Measurements from ENCODE around the gene PPP1R3D. TPM values are rescaled to one million over a fixed set of nuclear protein-coding genes. Genes with fewer than 3 reads are reported as not detected.

The PPP1R3D gene
- total and polyA plus RNA-seq, 9 of the 15 experiments (the other 6 are each of a cell fraction or from before 2014, with no cell fraction given): 0.35 to 3.3 (median 1.8) TPM

GRCh38 chr20:59903621-59904020 is 36.5 kb downstream of the PPP1R3D start:
- Histone ChIP-seq H2AFZ (ENCODE audit: low read depth, low read length) (no peak overlapping the region), H3K4me2 (ENCODE audit: insufficient read depth, low read length) (no peak overlapping the region), H3K27ac (ENCODE audit: extremely low read depth, low read depth, low read length) (no peak overlapping the region), H3K9me3 (replicated peaks; ENCODE audit: control insufficient read depth, insufficient read depth, low read depth, low read length) (no peaks in the 10 kb centered on the region), H3K4me3 (no peak overlapping the region), H3K79me2 (ENCODE audit: control insufficient read depth, insufficient read depth, low read length) (no peaks in the 10 kb centered on the region), H3K36me3 (ENCODE audit: control insufficient read depth, insufficient read depth, low read length) (no peaks in the 10 kb centered on the region), H4K20me1 (replicated peaks; ENCODE audit: control insufficient read depth, insufficient read depth, low read length) (no peaks in the 10 kb centered on the region), H3K9me1 (ENCODE audit: control insufficient read depth, insufficient read depth, low read length) (no peaks in the 10 kb centered on the region), H3K4me1 (replicated peaks in 1 of 2; ENCODE audit: control insufficient read depth in 2 of 2, insufficient read depth in 2 of 2, low read length in 2 of 2) (no peaks in the 10 kb centered on the region), H3K9ac (ENCODE audit: insufficient read depth in 1 of 2, low read depth in 2 of 2, low read length in 2 of 2) (no peak overlapping the region), H3K27me3 (ENCODE audit: control insufficient read depth in 2 of 2, insufficient read depth in 2 of 2, low read length in 2 of 2) (no peaks in the 10 kb centered on the region)
- in situ Hi-C loops (cut with MboI) (no loop called here), intact Hi-C loops (cut with micrococcal nuclease) (no loop called here)
- POLR2A ChIA-PET: no interaction called here
- TF ChIP-seq ZNF12 (CRISPR knock-in tag; IDR thresholded peaks at IDR 0.05) (no peak), CXXC5 (CRISPR knock-in tag; IDR thresholded peaks at IDR 0.05) (no peak), U2AF2 (optimal IDR thresholded peaks at IDR 0.05; ENCODE audit: low read depth, low read length) (no peak), IRF9 (tag; IDR thresholded peaks at IDR 0.05) (no peak)
- BruUV-seq (replicated peaks): no TSS peak
- FAIRE-seq: no peak
- CTCF ChIA-PET (ENCODE audit: low intra/inter-chr PET ratio): no interaction called here
- no peak for ATAC-seq
- DNase-seq (ENCODE audit: extremely low read depth in 1 of 4, low spot score in 3 of 4): no peak
- 0% methylated on average over 1 of the region's 1 CpG for WGBS (ENCODE audit: insufficient coverage, low coverage, missing lambda C conversion rate)

- 0% methylated on average over 3 of the region's 3 CpGs for WGBS (ENCODE audit: insufficient coverage, low coverage, missing lambda C conversion rate)
- Histone ChIP-seq H2AFZ (ENCODE audit: low read depth, low read length) (no peak overlapping the region), H3K4me1 (replicated peaks in 1 of 2; ENCODE audit: control insufficient read depth in 2 of 2, insufficient read depth in 2 of 2, low read length in 2 of 2) (no peaks in the 10 kb centered on the region), H3K27ac (ENCODE audit: extremely low read depth, low read depth, low read length) (no peak overlapping the region), H3K4me3 (no peak overlapping the region), H3K27me3 (ENCODE audit: control insufficient read depth in 2 of 2, insufficient read depth in 2 of 2, low read length in 2 of 2) (no peaks in the 10 kb centered on the region), H4K20me1 (replicated peaks; ENCODE audit: control insufficient read depth, insufficient read depth, low read length) (no peaks in the 10 kb centered on the region), H3K9me3 (replicated peaks; ENCODE audit: control insufficient read depth, insufficient read depth, low read depth, low read length) (no peaks in the 10 kb centered on the region), H3K79me2 (ENCODE audit: control insufficient read depth, insufficient read depth, low read length) (no peaks in the 10 kb centered on the region), H3K9me1 (ENCODE audit: control insufficient read depth, insufficient read depth, low read length) (no peaks in the 10 kb centered on the region), H3K9ac (ENCODE audit: insufficient read depth in 1 of 2, low read depth in 2 of 2, low read length in 2 of 2) (no peak overlapping the region), H3K4me2 (ENCODE audit: insufficient read depth, low read length) (no peak overlapping the region), H3K36me3 (ENCODE audit: control insufficient read depth, insufficient read depth, low read length) (no peaks in the 10 kb centered on the region)
- no peak for DNase-seq (ENCODE audit: extremely low read depth in 1 of 4, low spot score in 3 of 4)
- FAIRE-seq: no peak
- CTCF ChIA-PET (ENCODE audit: low intra/inter-chr PET ratio): no interaction called here
- POLR2A ChIA-PET: no interaction called here
- intact Hi-C loops (cut with micrococcal nuclease) (no loop called here), in situ Hi-C loops (cut with MboI) (no loop called here)
- ATAC-seq: no peak
- BruUV-seq (replicated peaks): no TSS peak
- TF ChIP-seq ZNF41 (CRISPR knock-in tag; conservative IDR thresholded peaks at IDR 0.05) (no peak), ASH1L (IDR thresholded peaks at IDR 0.05; ENCODE audit: borderline replicate concordance, low read depth, partially characterized antibody) (no peak), MAFK (IDR thresholded peaks at IDR 0.05; ENCODE audit: low read length) (no peak), TEAD2 (tag; IDR thresholded peaks at IDR 0.05) (no peak)
Observed at GRCh38 chr20:59902470-59902869, 37.6 kb downstream of the PPP1R3D start.
